ENCODE results near the gene SLC8A1. TPM values are rescaled to one million over a fixed set of nuclear protein-coding genes. Genes with fewer than 3 reads are reported as not detected.

SLC8A1 gene
- total and polyA plus RNA-seq, 11 donors, result 61.9 to 1,521 (median 827) TPM

- H3K27me3 ChIP-seq, result no peaks in the 10 kb centered on the region
- H3K27ac ChIP-seq, result peak overlapping the region in 3 of 12 donors; percentile 41 to 51 (median 49)
- peaks cover 0 to 54% (median 19%) of the 10 kb centered on the region in 12 donors for H3K4me1 ChIP-seq
- DNase-seq (no peak), ATAC-seq (no peak)
- TF ChIP-seq CTCF (IDR thresholded peaks at IDR 0.05) (no peak), POLR2A (IDR thresholded peaks at IDR 0.05) (no peak)
- H3K9me3 ChIP-seq, result no peaks in the 10 kb centered on the region
- peaks cover 0 to 15% (median 0%) of the 10 kb centered on the region in 9 donors for H3K36me3 ChIP-seq
- intact Hi-C loops (cut with DNase I), result no loop called here
- WGBS, 4 donors, result 73 to 88% (median 81%) methylated on average over 1 of the region's 1 CpG
- peak overlapping the region in 1 of 12 donors; percentile 21 for H3K4me3 ChIP-seq
These were observed 328.6 kb downstream of the SLC8A1 start for GRCh38 chr2:40123326-40123725.

- H3K36me3 ChIP-seq, result peaks cover 0 to 20% (median 3%) of the 10 kb centered on the region in 9 donors
- WGBS, 4 donors, result 78 to 93% (median 81%) methylated on average over 5 of the region's 5 CpGs
- no peaks in the 10 kb centered on the region for H3K9me3 ChIP-seq
- no peak for ATAC-seq
- peaks cover 0 to 38% (median 12%) of the 10 kb centered on the region in 12 donors for H3K4me1 ChIP-seq
- no peak for DNase-seq
- peak overlapping the region in 1 of 12 donors; percentile 0 for H3K27ac ChIP-seq
- H3K27me3 ChIP-seq, result no peaks in the 10 kb centered on the region
- no peak overlapping the region for H3K4me3 ChIP-seq
- intact Hi-C loops (cut with DNase I), result no loop called here
- TF ChIP-seq POLR2A (IDR thresholded peaks at IDR 0.05) (no peak), CTCF (IDR thresholded peaks at IDR 0.05) (no peak)
These were observed 330.9 kb downstream of the SLC8A1 start for GRCh38 chr2:40120957-40121356.

- H3K4me3 ChIP-seq, result no peak overlapping the region
- WGBS, 4 donors, result 68 to 86% (median 80%) methylated on average over 3 of the region's 3 CpGs
- no peaks in the 10 kb centered on the region for H3K27me3 ChIP-seq
- H3K27ac ChIP-seq, result no peak overlapping the region
- no peak for TF ChIP-seq POLR2A (IDR thresholded peaks at IDR 0.05)
- no peak for TF ChIP-seq CTCF (IDR thresholded peaks at IDR 0.05)
- ATAC-seq (no peak), DNase-seq (no peak)
- H3K4me1 ChIP-seq, result peaks cover 0 to 32% (median 11%) of the 10 kb centered on the region in 12 donors
- peaks cover 0 to 22% (median 4%) of the 10 kb centered on the region in 9 donors for H3K36me3 ChIP-seq
- intact Hi-C loops (cut with DNase I), result no loop called here
- no peaks in the 10 kb centered on the region for H3K9me3 ChIP-seq
These were observed 331.9 kb downstream of the SLC8A1 start for GRCh38 chr2:40120026-40120425.

- H3K27ac ChIP-seq, result no peak overlapping the region
- peaks cover 0 to 30% (median 11%) of the 10 kb centered on the region in 12 donors for H3K4me1 ChIP-seq
- TF ChIP-seq POLR2A (IDR thresholded peaks at IDR 0.05) (no peak), CTCF (IDR thresholded peaks at IDR 0.05) (no peak)
- 88 to 94% (median 93%) methylated on average over 3 of the region's 3 CpGs for WGBS, 4 donors
- intact Hi-C loops (cut with DNase I), result no loop called here
- H3K27me3 ChIP-seq, result no peaks in the 10 kb centered on the region
- no peaks in the 10 kb centered on the region for H3K9me3 ChIP-seq
- H3K36me3 ChIP-seq, result peaks cover 0 to 35% (median 6%) of the 10 kb centered on the region in 9 donors
- no peak overlapping the region for H3K4me3 ChIP-seq
- DNase-seq, result no peak
- ATAC-seq, result no peak
These were observed 333.3 kb downstream of the SLC8A1 start for GRCh38 chr2:40118622-40119021.
